Kidney (tissue), 14 donors: ENCODE measurements around the gene GPS2. TPM values are rescaled to one million over a fixed set of nuclear protein-coding genes. Genes with fewer than 3 reads are reported as not detected.

Experiments
- DNase-seq, 5 donors: peaks; one replicate each; pipeline ENCODE4 v3.0.0-alpha.2; 2013 to 2020
- FAIRE-seq: peaks from 2 replicates; lab custom pipeline; 2012; peaks lifted over from hg19 to GRCh38; lab: Jason Lieb, UNC
- H3K27ac ChIP-seq, 2 donors: one replicate each; pipeline ENCODE4 v1.7.0; 2013; ENCODE audit warnings: low read depth in 2 of 2, low read length in 2 of 2, inconsistent platforms in 1 of 2
- H3K27me3 ChIP-seq: one replicate; pipeline ENCODE4 v1.7.1; 2013; ENCODE audit warnings: low read length, inconsistent platforms; ENCODE audit not compliant: control insufficient read depth, insufficient read depth
- H3K36me3 ChIP-seq, 3 donors: one replicate each; pipeline versions ENCODE4 v1.7.0 to v1.7.1; 2013; ENCODE audit warnings: low read length in 3 of 3, control low read depth in 1 of 3, inconsistent platforms in 1 of 3; ENCODE audit not compliant: insufficient read depth in 3 of 3, control insufficient read depth in 2 of 3
- H3K4me1 ChIP-seq, 3 donors: one replicate each; pipeline versions ENCODE4 v1.7.0 to v1.7.1; 2013; ENCODE audit warnings: low read length in 3 of 3, inconsistent platforms in 1 of 3, low read depth in 1 of 3; ENCODE audit not compliant: control insufficient read depth in 2 of 3, insufficient read depth in 2 of 3
- H3K4me3 ChIP-seq, 3 donors: one replicate each; pipeline versions ENCODE4 v1.7.0 to v1.8.1; 2013; ENCODE audit warnings: low read length in 3 of 3, control low read depth in 1 of 3, inconsistent platforms in 1 of 3
- H3K9ac ChIP-seq, 3 donors: one replicate each; pipeline versions ENCODE4 v1.7.0 to v1.7.1; 2013; ENCODE audit warnings: low read length in 3 of 3, control low read depth in 1 of 3, inconsistent platforms in 1 of 3
- H3K9me3 ChIP-seq, 3 donors: one replicate each; pipeline versions ENCODE4 v1.7.0 to v1.7.1; 2013; ENCODE audit warnings: low read length in 3 of 3, control low read depth in 1 of 3, inconsistent platforms in 1 of 3; ENCODE audit not compliant: control insufficient read depth in 2 of 3, insufficient read depth in 1 of 3
- intact Hi-C: fragments of 100-400 bp; cut with DNase I; formaldehyde crosslinking; loops from one replicate; pipeline ENCODE4 v1.11.1; 2022
- polyA plus RNA-seq: library from polyadenylated mRNA; stranded (reverse); fragments of 350-450 nt; fragmentation: Illumina TruSeq; extraction: RNeasy Lipid Tissue Mini Kit (QIAGEN cat#74804); gene quantifications from one replicate; pipeline ENCODE4 v1.2.3, GENCODE V29; 2014; ENCODE audit warnings: low read depth, low replicate concordance; ENCODE audit not compliant: insufficient read depth
- total RNA-seq: library from RNA; stranded (reverse); fragmentation: NEBNext Ultra II Directional; extraction: Animal tissue kit (Norgen Biotek cat#: 25700); gene quantifications from one replicate; pipeline ENCODE4 v1.2.1, GENCODE V29; 2021
- TF ChIP-seq, protein P1 (sequence below): IDR thresholded peaks from 3 replicates; pipeline ENCODE4 v1.5.1; 2012; ENCODE audit warnings: mild to moderate bottlenecking, moderate library complexity, borderline replicate concordance; ENCODE audit not compliant: insufficient read depth; ENCODE audit errors: extremely low read depth
- donor health status: control.
- donor health status: control.
- donor health status: control.
- donor health status: control.
- donor health status: control.
- donor health status: DM: yes; HTN: yes; CAD: no.
- donor health status: Normal renal cell carcinoma (clear cell type).

GPS2 gene
- total and polyA plus RNA-seq, 2 donors from 2014 or later: 67.0 to 101 TPM

DNA sequence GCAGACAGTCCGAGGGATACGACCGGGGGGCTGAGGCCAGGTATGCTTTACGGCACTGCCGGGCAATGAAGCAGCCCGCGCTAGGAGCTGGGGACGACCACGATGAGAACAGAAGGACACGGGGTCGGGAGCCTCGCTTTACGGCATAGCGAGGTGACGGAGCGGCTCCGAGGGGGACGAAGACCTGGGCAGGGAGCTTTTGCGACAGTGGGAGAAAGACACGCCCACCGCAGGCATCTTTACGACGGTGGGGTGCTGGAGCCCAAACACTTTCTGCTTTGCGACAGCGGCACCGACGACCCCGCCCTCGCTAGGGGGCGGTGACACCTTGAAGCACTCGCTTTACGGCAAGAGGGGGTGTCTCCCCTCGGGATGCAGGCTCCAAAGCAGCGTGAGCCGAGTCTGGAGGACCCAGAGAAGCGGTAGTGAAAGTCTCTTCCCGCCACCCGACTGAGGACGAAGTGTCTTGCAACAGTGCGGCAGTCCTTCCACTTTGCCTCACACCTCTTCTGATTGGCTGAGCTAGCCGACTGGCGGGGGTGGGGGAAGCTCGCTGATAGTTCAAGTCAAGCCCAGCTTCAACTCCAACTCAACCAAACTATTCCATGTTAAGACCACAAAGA is 14.3 kb upstream of the GPS2 start:
- intact Hi-C loops: no loop called here
- DNase-seq (peak; percentile 99 to 100 (median 100)), FAIRE-seq (peak; percentile 32)
- H3K4me3 ChIP-seq: peak overlapping the region; percentile 98 to 99 (median 99)
- no peaks in the 10 kb centered on the region for H3K9me3 ChIP-seq
- TF ChIP-seq, protein P1, sequence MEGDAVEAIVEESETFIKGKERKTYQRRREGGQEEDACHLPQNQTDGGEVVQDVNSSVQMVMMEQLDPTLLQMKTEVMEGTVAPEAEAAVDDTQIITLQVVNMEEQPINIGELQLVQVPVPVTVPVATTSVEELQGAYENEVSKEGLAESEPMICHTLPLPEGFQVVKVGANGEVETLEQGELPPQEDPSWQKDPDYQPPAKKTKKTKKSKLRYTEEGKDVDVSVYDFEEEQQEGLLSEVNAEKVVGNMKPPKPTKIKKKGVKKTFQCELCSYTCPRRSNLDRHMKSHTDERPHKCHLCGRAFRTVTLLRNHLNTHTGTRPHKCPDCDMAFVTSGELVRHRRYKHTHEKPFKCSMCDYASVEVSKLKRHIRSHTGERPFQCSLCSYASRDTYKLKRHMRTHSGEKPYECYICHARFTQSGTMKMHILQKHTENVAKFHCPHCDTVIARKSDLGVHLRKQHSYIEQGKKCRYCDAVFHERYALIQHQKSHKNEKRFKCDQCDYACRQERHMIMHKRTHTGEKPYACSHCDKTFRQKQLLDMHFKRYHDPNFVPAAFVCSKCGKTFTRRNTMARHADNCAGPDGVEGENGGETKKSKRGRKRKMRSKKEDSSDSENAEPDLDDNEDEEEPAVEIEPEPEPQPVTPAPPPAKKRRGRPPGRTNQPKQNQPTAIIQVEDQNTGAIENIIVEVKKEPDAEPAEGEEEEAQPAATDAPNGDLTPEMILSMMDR: no peak
- no peaks in the 10 kb centered on the region for H3K27me3 ChIP-seq
- H3K4me1 ChIP-seq: peaks cover 0 to 17% (median 7%) of the 10 kb centered on the region in 3 donors
- peak overlapping the region; percentile 79 to 95 (median 85) for H3K9ac ChIP-seq
- H3K36me3 ChIP-seq: peaks cover 2 to 7% (median 7%) of the 10 kb centered on the region in 3 donors
- peak overlapping the region; percentile 92 to 94 for H3K27ac ChIP-seq

GRCh38 chr17:7328840-7329373 is 13.7 kb upstream of the GPS2 start, which contains the start of gene NEURL4:
Gene NEURL4, minus strand, starts transcription at chr17:7329335. Its CDS starts 23 bp downstream, at chr17:7329312.
- H3K27me3 ChIP-seq: no peaks in the 10 kb centered on the region
- TF ChIP-seq, protein P1: no peak
- FAIRE-seq (no peak), DNase-seq (peak in 1 of 5 donors; percentile 46)
- H3K36me3 ChIP-seq: peaks cover 2 to 7% (median 7%) of the 10 kb centered on the region in 3 donors
- intact Hi-C loops: no loop called here
- peaks cover 0 to 17% (median 7%) of the 10 kb centered on the region in 3 donors for H3K4me1 ChIP-seq
- no peaks in the 10 kb centered on the region for H3K9me3 ChIP-seq
- H3K4me3 ChIP-seq: peak within 1 kb of the TSS; percentile 98 to 99 (median 99)
- peak within 1 kb of the TSS; percentile 92 to 94 for H3K27ac ChIP-seq
- H3K9ac ChIP-seq: peak within 1 kb of the TSS; percentile 85 to 95 (median 93)

DNA sequence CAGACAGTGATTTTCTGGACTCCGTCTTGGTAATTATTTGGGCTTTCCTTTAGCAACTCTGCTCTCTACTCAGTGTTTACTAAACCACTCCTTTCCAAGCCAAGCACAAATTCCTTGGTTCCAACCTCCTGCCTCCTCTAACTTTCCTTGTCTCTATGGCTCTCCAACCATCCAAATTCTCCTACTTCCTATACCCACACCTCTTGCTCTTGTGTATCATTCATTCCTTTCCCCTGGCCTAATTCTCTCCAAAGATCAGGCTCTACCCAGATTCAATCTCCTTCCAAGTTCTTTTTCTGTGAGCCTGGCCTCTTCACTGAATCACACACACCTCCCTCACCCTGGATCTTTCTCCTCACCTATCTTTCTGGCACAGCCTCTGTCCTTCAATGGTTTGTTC is 12.8 kb upstream of the GPS2 start:
- Histone ChIP-seq H3K27ac (no peak overlapping the region), H3K27me3 (no peaks in the 10 kb centered on the region), H3K9me3 (no peaks in the 10 kb centered on the region), H3K9ac (peak overlapping the region in 2 of 3 donors; percentile 9 to 36), H3K36me3 (peaks cover 2 to 13% (median 12%) of the 10 kb centered on the region in 3 donors), H3K4me3 (peak overlapping the region; percentile 77 to 99 (median 98)), H3K4me1 (peaks cover 0 to 17% (median 7%) of the 10 kb centered on the region in 3 donors)
- intact Hi-C loops: no loop called here
- DNase-seq (no peak), FAIRE-seq (no peak)
- TF ChIP-seq, protein P1: no peak
